HG03064 (cell line): ENCODE data around the gene NKX2-2.

Source experiments
- ATAC-seq: cut with Tn5 transposase; IDR thresholded peaks from one replicate; pipeline ENCODE4 v1.9.1; 2021; ENCODE audit warnings: low read depth; ENCODE audit not compliant: unreplicated experiment

Gene NKX2-2

DNA sequence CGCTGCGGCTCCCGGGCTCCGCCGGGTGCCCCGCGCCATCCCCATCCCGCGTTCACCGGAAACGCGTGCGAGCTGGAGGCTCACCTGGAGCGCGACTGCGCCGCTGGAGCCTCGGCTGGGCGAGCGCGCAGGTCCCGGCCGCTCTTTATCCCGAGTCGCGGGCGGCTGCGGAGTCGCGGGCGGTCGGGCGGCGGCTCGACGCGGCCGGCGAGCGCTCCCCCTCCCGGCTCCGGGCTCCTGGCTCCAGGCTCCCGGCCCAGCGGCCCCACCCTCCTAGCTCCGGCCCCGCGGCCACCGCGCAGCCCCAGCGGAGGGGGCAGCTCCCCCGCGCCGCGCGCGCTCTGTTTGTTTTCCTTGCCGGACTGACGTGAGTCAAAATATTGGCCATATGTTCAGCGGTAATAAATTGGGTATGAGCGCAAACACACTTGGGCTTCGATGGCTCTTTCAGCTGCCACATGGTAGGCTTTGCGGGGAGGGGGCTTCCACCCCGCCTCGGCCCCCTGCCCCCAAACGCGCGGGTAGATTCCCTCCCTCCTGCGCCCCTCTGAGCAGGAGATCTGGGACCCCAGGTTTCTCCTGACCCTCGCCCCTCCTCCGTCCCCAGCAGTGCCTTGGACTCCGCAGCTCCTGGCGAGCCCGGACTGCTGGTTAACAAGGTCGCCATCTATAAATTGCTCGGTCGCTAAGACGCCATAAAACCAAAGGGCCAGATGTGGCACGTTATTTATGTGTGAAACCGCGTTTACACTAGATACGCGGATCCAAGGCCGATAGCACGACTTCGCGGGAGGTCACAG is 8.8 kb upstream of the NKX2-2 start:
- ATAC-seq, result no peak

DNA sequence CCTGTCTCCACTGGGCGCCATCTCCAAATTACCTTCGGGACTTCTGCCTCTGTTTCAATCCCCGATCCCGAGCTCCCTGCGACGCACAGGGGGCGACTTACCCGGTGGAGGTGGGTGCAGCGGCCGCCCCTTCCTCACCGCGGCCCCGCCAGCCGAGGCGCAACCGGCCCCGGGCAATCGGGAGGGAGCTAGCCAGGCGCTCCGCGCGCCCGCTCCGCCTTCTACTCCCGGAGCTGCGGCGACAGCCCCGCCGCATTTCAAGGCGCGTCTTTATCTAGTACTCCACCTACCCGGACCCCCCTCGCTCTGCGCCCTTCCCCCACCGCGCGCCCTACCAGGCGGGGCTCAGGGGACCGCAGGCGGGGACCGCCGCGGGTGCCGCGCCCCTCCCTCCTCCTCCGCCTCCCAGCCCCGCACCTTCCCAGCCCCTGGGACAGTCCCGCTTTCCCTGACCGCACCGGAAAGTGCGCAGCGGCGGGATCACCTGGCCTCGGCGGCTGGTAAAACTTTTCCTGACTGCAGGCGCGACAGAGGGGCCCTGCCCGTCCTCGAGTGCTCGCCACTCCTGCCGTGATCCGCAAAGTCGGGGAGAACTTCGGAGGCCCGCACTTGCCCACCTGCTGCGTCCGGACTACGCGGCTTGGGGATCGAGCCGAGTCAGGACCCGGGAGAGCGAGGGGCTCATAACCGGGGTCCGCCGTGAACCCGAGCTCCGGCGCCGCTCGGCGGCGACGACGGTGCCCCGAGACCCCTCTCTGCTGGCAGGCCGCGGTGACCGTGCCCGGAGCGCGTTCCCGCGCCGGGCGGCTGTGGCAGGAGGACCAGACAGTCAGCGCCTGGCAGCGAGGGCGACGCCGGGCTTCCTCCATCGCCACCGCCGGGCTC is 8.0 kb upstream of the NKX2-2 start:
- no peak for ATAC-seq

- ATAC-seq, result no peak
Measured at GRCh38 chr20:21520702-21521595, 7.1 kb upstream of the NKX2-2 start.

DNA sequence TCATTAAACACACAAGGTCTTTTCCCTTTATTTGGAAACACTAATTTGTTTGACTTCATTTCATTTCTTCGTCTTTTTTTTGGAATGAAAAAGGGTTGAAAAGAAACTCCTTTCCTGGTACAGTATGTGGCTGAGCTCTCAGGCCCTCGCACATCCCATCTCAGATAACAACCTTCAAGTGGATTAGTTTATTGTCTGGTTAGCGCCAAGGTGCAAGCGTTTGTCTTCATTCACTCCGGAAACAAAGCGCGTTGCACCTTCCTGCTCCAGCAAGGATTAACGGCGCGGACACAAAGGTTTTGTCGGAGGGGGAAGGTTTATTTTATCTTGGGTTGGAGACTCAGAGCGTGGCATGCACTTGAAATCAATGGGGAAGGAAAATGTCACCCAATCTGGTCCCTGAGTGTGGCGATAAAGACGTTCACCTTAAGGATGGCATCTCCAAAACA is 5.3 kb upstream of the NKX2-2 start:
- ATAC-seq, result no peak

DNA sequence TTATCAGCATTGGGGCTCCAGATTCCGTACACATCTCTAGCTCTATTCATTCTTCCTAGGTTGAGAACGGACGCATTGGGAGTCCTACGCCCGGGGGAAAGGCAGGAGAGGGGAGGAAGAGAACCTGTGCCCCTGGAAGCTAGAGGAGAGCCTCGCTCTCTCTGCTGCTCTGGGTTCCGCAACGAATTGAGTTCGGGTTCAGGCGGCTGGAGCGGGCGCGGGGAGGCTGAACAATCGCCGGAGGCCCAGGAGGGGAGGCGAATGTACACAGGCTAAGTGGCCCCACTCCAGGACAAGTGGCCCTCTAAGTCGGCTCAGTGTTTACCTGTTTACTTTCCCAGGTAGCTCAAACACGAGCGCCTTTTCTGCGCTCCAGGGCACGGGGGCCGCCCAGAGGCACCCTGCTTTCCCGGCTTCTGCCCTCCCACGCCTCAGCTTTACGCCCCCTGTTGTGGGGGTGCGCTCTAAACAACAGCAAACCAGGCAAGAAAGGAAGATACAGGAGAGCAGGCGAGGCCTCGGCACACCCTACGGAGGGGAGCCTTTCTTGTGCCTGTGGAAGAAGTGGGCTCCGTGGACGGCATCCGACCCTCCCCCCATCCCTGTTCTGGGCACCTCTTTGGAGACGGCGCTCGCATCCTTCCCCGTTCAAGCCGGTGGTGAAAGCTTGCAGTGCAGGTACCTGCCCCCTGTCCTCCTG is 4.6 kb upstream of the NKX2-2 start:
- no peak for ATAC-seq

- no peak for ATAC-seq
Measured at GRCh38 chr20:21517566-21518277, 3.9 kb upstream of the NKX2-2 start.

DNA sequence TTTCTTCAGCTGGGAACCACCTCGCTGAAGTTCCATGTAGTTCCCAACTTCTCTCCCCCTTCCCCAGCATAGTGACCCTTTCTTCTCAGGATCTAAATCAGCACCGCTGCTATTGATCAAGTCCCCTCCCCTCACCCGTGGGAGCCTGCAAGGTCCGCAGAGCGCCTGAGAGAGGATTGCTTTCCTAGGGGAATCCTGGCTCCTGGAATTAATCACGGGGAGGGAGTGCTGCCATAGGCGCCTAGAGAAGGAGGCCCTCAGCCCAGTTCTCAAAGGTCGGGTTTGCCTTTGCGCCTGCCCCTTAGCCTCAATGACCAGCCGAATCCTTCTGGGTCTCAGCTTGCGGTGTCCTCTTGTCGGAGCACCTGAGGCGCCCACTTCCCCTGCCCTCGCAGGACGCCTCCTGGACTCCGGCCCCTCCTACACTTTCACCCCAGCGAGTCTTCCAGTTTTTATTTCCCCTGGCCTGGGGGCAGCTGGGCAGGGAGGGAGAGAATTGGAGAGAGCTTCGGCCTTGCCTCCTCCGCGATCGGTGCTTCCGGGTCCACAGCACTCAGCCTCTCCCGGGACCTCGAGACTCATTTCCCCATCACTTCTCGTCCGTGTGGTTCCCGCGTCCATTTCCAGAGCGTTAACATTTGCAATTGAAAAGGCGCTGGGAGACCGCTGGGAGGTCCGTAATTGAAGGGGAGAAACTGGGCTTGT is 3.1 kb upstream of the NKX2-2 start:
- ATAC-seq, result no peak

GRCh38 chr20:21516180-21516567 is 2.3 kb upstream of the NKX2-2 start:
- ATAC-seq, result no peak

DNA sequence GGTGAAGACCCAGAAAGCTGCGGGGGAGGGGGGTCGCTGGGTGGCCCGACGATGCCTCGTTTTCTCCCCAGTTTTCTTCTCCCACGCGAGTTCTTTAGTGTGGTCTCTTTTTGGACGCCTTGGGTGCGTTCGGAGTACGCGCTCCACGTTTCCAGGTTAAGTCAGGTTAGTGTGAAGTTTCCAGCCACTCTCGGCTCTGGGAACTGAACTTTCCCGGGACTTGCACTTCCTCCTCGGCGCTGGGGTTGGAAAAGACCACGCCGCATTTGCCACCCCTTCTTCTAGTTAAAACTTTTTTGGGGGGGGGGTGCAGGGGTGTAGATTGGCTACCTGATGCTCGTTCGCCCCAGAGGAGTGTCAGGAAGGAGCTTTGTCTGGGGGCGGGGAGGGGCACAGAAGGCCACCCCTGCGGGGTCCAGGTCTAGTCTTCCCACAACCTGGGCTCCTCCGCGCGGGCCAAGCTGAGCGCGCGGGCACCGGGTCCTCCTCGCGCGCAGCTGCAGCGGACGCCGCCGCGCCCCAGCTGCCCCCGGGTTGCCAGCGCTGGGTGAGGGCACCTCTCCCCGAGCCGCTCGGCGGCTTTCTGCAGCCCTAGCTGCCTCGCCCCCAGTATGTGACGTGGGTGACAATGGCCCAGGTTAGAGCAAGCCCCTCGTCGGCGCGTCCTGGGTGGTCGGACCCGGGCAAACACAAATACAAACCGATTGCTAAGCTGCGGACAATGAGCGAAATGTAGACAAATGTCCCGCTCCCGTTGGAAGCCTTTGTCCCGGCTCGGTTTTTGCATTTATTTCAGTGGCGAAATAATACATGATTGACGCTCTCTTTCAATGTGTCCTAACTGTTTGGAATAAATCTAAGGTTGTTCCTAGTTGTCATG is 1.7 kb upstream of the NKX2-2 start:
- ATAC-seq, result no peak

DNA sequence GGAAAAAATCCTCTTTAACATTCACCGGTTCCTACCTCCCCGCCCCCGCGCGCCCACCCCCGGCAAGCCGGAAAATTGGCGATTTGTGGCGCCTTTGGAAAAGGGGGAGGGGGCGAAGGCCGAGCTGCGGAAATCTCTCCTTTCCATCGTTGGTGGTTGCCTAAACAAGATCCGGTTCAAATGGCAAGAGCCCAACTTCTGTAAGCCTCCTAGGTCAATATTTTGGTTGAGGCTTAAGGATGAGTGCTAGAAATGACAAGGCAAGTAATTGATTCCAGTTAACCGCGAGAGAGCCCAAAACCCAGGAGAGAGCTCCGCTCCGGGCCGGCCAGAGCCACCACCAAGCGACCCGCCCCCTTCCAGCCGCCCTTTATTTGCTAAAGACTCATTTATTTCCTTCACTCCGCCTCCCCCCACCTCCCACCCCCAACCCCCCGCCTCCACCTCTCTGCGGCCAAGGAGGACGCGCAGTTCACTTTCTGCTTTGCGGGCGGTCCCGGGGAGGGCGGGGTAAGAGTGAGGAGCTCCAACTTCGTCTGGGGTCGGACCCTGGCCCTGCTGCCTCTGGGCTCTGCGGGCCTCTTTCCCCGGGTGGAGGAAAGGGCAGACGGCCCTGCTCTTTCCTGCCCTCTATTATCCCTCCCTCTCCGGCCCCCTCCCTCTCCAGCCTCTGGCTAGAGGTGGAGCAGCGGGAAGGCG is 838 bp upstream of the NKX2-2 start:
- no peak for ATAC-seq

DNA sequence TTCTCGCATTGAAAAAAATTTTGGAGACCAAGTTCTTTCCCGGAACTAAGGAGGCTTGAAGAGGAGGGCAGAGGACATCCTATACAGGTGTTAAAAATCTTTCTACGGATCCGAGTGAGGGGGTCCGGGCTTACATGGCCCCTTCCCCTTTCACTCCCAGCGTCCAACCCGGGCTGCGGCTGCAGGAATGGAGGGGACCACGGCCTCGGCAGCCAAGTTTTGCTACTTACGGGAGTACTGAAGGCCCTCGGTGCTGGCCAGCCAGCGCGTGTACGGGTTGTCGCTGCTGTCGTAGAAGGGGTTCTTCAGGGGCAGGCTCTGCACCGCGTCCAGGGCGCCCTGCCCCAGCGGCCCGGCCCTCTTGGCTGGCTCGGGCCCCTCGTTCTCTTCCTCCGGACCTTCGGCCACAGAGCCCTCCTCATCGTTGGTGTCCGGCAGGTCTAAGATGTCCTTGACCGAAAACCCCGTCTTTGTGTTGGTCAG is 642 bp downstream of the NKX2-2 start:
- ATAC-seq, result no peak

DNA sequence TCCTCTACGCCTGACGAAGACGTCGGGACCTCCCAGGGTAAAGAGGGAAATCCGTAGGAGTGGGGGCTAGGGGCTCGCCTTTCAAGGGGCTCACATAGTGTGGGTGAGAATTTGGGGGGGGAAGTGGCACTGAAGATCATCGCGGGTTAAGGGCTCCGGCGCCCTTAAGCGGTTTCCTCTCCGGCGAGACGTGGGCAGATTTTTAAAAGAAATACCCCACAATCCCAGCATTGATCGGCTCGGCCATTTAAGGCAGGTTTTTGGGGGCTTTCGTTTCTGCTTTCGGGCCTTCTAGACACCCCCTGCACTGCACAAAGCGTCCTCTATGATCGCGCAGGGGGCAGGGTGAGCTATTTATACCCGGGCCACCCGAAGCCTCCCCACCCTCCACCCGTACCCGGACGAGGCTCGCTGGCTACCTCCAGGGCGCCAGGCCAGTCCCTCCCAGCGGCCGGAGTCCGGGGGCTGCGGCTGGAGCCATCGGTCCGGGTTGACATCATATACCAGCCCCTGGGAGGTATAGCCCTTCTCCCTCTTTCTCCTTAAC is 1.2 kb downstream of the NKX2-2 start:
- ATAC-seq, result no peak

- no peak for ATAC-seq
Measured at GRCh38 chr20:21511850-21512633, 1.8 kb downstream of the NKX2-2 start.

DNA sequence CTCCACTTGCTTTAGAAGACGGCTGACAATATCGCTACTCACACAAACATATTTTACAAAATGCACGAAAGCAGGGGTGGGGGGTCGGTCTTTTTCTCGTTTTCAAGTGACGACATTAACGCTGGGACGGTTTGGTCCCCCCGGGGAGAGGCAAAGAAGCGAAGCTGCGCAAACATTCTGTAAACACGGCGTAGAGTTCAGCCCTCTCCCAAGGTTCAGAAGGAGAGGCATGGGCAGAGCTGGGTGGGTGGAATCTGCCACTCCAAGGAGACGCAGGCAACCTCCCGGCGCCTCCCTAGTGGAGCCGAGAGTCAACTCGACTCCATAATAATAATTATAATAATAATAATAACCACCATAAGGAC is 2.4 kb downstream of the NKX2-2 start:
- ATAC-seq, result no peak

GRCh38 chr20:21510414-21511384 is 3.2 kb downstream of the NKX2-2 start:
- ATAC-seq, result no peak
